Mesenchymal stem cell (in vitro differentiated cells and primary cell): ENCODE data around the gene SELENOH.

ENCODE experiments used
- DNase-seq: peaks from one replicate; pipeline ENCODE4 v3.0.0-alpha.2; 2013
- H2AFZ ChIP-seq: one replicate; pipeline ENCODE4 v1.6.1; 2013; ENCODE audit warnings: low read depth, mild to moderate bottlenecking, control low read depth, inconsistent platforms, low read length, moderate library complexity
- H2AK5ac ChIP-seq: 2 replicates; pipeline ENCODE4 v1.6.1; 2013; ENCODE audit warnings: low read length, moderate library complexity, mild to moderate bottlenecking, inconsistent platforms; ENCODE audit not compliant: severe bottlenecking
- H2BK120ac ChIP-seq: one replicate; pipeline ENCODE4 v1.6.1; 2013; ENCODE audit warnings: low read depth, mild to moderate bottlenecking, inconsistent platforms, low read length, moderate library complexity
- H2BK12ac ChIP-seq, 2 experiments: one replicate each; pipeline ENCODE4 v1.6.1; 2013; ENCODE audit warnings: inconsistent platforms in 2 of 2, low read length in 2 of 2, mild to moderate bottlenecking in 2 of 2, moderate library complexity in 2 of 2, control low read depth in 1 of 2
- H2BK15ac ChIP-seq: one replicate; pipeline ENCODE4 v1.6.1; 2013; ENCODE audit warnings: mild to moderate bottlenecking, low read depth, inconsistent platforms; ENCODE audit not compliant: poor library complexity, severe bottlenecking
- H2BK5ac ChIP-seq: 2 replicates; pipeline ENCODE4 v1.6.1; 2013; ENCODE audit warnings: low read depth, mild to moderate bottlenecking, low read length, control low read depth, inconsistent platforms; ENCODE audit not compliant: poor library complexity, severe bottlenecking
- H3K14ac ChIP-seq, 2 experiments: one replicate each; pipeline ENCODE4 v1.6.1; 2013; ENCODE audit warnings: inconsistent platforms in 2 of 2, low read length in 2 of 2, control low read depth in 1 of 2, mild to moderate bottlenecking in 1 of 2, moderate library complexity in 1 of 2
- H3K18ac ChIP-seq, 2 experiments: one replicate each; pipeline ENCODE4 v1.6.1; 2013; ENCODE audit warnings: inconsistent platforms in 2 of 2, low read length in 2 of 2, control low read depth in 1 of 2, low read depth in 1 of 2, mild to moderate bottlenecking in 1 of 2
- H3K23ac ChIP-seq, 2 experiments: one replicate each; pipeline ENCODE4 v1.6.1; 2013; ENCODE audit warnings: inconsistent platforms in 2 of 2, low read length in 2 of 2, mild to moderate bottlenecking in 2 of 2, moderate library complexity in 2 of 2, control low read depth in 1 of 2
- H3K27ac ChIP-seq: 2 replicates; pipeline ENCODE4 v1.5.1; 2013; ENCODE audit warnings: mild to moderate bottlenecking, moderate library complexity, low read length, control low read depth, inconsistent platforms; ENCODE audit not compliant: poor library complexity, severe bottlenecking
- H3K27me3 ChIP-seq, 2 experiments: 2 replicates each; pipeline versions ENCODE4 v1.6.1 to v1.7.0; 2013; ENCODE audit warnings: low read length in 2 of 2, mild to moderate bottlenecking in 2 of 2, moderate library complexity in 2 of 2, control low read depth in 1 of 2, inconsistent platforms in 1 of 2; ENCODE audit not compliant: control insufficient read depth in 1 of 2, insufficient read depth in 1 of 2
- H3K36me3 ChIP-seq, 2 experiments: 2 replicates each; pipeline versions ENCODE4 v1.6.1 to v1.7.0; 2013; ENCODE audit warnings: low read length in 2 of 2, control low read depth in 1 of 2, inconsistent platforms in 1 of 2, low read depth in 1 of 2, mild to moderate bottlenecking in 1 of 2; ENCODE audit not compliant: insufficient read depth in 2 of 2, control insufficient read depth in 1 of 2
- H3K4ac ChIP-seq, 2 experiments: one replicate each; pipeline ENCODE4 v1.6.1; 2013; ENCODE audit warnings: inconsistent platforms in 2 of 2, low read length in 2 of 2, mild to moderate bottlenecking in 2 of 2, moderate library complexity in 2 of 2, control low read depth in 1 of 2, low read depth in 1 of 2
- H3K4me1 ChIP-seq: 2 replicates; pipeline ENCODE4 v1.6.1; 2013; ENCODE audit warnings: low read depth, low read length, control low read depth; ENCODE audit not compliant: control insufficient read depth, insufficient read depth
- H3K4me2 ChIP-seq: 2 replicates; pipeline ENCODE4 v1.6.1; 2013; ENCODE audit warnings: low read length, mild to moderate bottlenecking, inconsistent platforms; ENCODE audit not compliant: poor library complexity, severe bottlenecking
- H3K4me3 ChIP-seq, 2 experiments: 2 replicates each; pipeline versions ENCODE4 v1.5.1 to v1.7.0; 2013; ENCODE audit warnings: low read length in 2 of 2, mild to moderate bottlenecking in 2 of 2, control low read depth in 1 of 2, low read depth in 1 of 2; ENCODE audit not compliant: insufficient read depth in 1 of 2
- H3K79me1 ChIP-seq: replicated peaks from 2 replicates; pipeline ENCODE4 v1.6.1; 2013; ENCODE audit warnings: mild to moderate bottlenecking, control low read depth, low read length, inconsistent platforms; ENCODE audit not compliant: poor library complexity, severe bottlenecking
- H3K9ac ChIP-seq: 2 replicates; pipeline ENCODE4 v1.7.0; 2013; ENCODE audit warnings: mild to moderate bottlenecking, low read length, moderate library complexity
- H3K9me3 ChIP-seq: 2 replicates; pipeline ENCODE4 v1.7.0; 2013; ENCODE audit warnings: mild to moderate bottlenecking, low read length; ENCODE audit not compliant: control insufficient read depth
- H4K8ac ChIP-seq: one replicate; pipeline ENCODE4 v1.6.1; 2013; ENCODE audit warnings: inconsistent platforms, mild to moderate bottlenecking, low read length, moderate library complexity
- H4K91ac ChIP-seq: one replicate; pipeline ENCODE4 v1.6.1; 2013; ENCODE audit warnings: mild to moderate bottlenecking, low read length, inconsistent platforms
- WGBS: methylation state at CpG from one replicate; pipeline ENCODE4 v1.1.7; 2013; ENCODE audit warnings: mixed read lengths; 5-methylcytosine and 5-hydroxymethylcytosine counted together

The SELENOH gene

DNA sequence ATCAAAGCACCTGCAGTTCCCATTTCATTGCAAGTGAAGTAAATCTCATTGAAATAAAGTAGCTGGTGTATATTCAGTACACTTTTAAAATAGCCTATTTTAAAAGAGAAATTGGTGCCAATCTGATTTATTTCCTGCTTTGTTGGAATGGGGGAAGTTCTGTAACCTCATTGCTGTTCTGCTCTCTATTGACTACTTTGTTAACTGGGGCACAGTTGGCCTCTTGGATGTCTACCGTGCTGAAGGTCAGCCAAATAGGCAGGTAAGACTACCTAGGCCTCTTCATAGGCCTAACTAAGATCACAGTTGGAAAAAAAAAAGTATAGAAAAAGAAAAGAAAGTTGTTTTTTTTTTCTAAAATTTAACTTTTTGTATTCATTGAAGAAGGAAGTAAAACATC lies 29.5 kb downstream of the SELENOH start:
- Histone ChIP-seq H3K36me3 (no peaks in the 10 kb centered on the region), H3K4ac (no peak overlapping the region), H3K4me1 (peaks cover 5% of the 10 kb centered on the region), H3K9me3 (no peaks in the 10 kb centered on the region), H2BK15ac (no peak overlapping the region), H3K27me3 (no peaks in the 10 kb centered on the region), H4K8ac (no peak overlapping the region), H3K4me3 (no peak overlapping the region), H3K79me1 (no peaks in the 10 kb centered on the region), H3K9ac (no peak overlapping the region), H2BK5ac (no peak overlapping the region), H3K14ac (no peak overlapping the region), H2AK5ac (no peak overlapping the region), H2AFZ (no peak overlapping the region), H3K4me2 (no peak overlapping the region), H2BK12ac (no peak overlapping the region), H2BK120ac (no peak overlapping the region), H3K27ac (no peak overlapping the region), H3K18ac (no peak overlapping the region), H4K91ac (no peak overlapping the region), H3K23ac (no peak overlapping the region)
- no CpG with 5 or more reads among the region's 1 CpG for WGBS
- no peak for DNase-seq

DNA sequence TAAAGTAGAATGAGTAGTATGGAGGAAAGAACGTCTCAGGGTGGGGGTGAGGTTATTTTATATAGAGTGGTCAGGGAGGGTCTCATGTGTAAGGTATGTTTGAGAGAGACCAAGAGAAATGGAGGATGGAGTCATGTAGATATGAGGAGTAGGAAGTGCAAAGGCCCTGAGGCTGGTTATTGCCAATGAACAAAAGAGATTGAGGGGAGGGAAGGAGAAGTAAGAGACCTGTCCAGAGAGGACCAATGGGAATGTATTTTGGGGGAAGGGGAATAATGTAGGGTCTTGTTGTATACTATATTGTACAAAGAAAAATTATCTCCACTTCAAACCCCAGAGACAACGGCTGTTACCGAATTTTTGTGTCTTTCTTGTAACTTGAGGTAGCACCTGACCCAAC lies 30.1 kb downstream of the SELENOH start:
- no peak for DNase-seq
- Histone ChIP-seq H4K91ac (no peak overlapping the region), H3K9ac (no peak overlapping the region), H3K79me1 (no peaks in the 10 kb centered on the region), H4K8ac (no peak overlapping the region), H3K23ac (no peak overlapping the region), H3K14ac (no peak overlapping the region), H3K18ac (no peak overlapping the region), H2BK120ac (no peak overlapping the region), H2BK15ac (no peak overlapping the region), H2AFZ (no peak overlapping the region), H2AK5ac (no peak overlapping the region), H3K4me2 (no peak overlapping the region), H3K36me3 (no peaks in the 10 kb centered on the region), H3K4ac (no peak overlapping the region), H3K4me1 (peaks cover 4% of the 10 kb centered on the region), H3K27ac (no peak overlapping the region), H2BK12ac (no peak overlapping the region), H3K4me3 (no peak overlapping the region), H3K27me3 (no peaks in the 10 kb centered on the region), H2BK5ac (no peak overlapping the region), H3K9me3 (no peaks in the 10 kb centered on the region)
- 86% methylated on average over 1 of the region's 3 CpGs for whole genome bisulfite sequencing

DNA sequence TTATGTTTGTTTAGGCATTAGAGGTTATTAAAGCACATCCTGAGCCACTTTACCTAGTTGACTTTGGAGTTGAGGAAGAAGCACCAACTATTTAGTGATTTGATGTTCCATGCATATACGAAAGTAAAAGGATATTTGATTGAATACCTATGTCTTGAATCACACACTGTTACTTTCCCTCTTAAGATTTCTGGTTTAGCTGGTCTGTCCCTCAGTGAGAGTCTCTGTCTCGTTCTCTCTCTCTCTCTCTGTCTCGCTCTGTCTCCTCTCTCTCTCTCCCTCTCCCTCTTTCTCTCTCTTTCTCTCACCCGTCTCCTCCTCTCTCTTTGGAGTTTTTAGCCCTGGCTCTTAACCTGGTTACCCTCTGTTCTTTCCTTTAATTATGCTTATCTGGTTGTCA lies 31.3 kb downstream of the SELENOH start:
- H3K14ac ChIP-seq = no peak overlapping the region
- no peaks in the 10 kb centered on the region for H3K36me3 ChIP-seq
- H3K9me3 ChIP-seq = no peaks in the 10 kb centered on the region
- H3K4me2 ChIP-seq = no peak overlapping the region
- no peak overlapping the region for H3K23ac ChIP-seq
- no peak overlapping the region for H2BK5ac ChIP-seq
- no peak overlapping the region for H4K91ac ChIP-seq
- H2AFZ ChIP-seq = no peak overlapping the region
- no peaks in the 10 kb centered on the region for H3K27me3 ChIP-seq
- H2BK15ac ChIP-seq = no peak overlapping the region
- H3K18ac ChIP-seq = no peak overlapping the region
- peak; percentile 55 for DNase-seq
- no peak overlapping the region for H3K4me3 ChIP-seq
- no peak overlapping the region for H2BK12ac ChIP-seq
- H3K4me1 ChIP-seq = peaks cover 8% of the 10 kb centered on the region
- H2BK120ac ChIP-seq = no peak overlapping the region
- no peak overlapping the region for H3K27ac ChIP-seq
- H3K4ac ChIP-seq = no peak overlapping the region
- H2AK5ac ChIP-seq = no peak overlapping the region
- no peak overlapping the region for H4K8ac ChIP-seq
- H3K9ac ChIP-seq = no peak overlapping the region
- 64% methylated on average over 4 of the region's 4 CpGs for WGBS
- no peaks in the 10 kb centered on the region for H3K79me1 ChIP-seq

DNA sequence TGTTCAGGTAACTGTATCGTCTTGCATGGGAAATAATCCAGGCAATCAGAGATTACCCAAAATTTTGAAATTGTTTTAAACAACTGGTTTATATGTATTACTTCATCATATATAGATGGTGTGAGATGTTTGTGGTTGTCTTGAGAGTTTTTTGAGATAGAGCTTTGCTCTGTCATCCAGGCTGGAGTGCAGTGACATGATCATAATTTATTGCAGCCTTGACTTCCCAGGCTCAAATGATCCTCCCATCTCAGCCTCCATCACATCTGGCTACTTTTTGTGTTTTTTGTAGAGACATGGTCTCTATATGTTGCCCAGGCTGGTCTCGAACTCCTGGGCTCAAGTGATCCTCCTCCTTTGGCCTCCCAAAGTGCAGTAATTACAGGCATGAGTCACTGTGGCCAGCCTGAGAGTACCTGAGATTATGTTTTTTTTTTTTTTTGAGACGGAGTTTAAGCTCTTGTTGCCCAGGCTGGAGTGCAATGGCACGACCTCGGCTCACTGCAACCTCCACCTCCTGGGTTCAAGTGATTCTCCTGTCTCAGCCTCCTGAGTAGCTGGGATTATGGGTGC lies 31.8 kb downstream of the SELENOH start:
- peak overlapping the region in 1 of 2 experiments; percentile 33 for H3K18ac ChIP-seq
- no peaks in the 10 kb centered on the region for H3K27me3 ChIP-seq
- 88% methylated on average over 4 of the region's 5 CpGs for WGBS
- no peaks in the 10 kb centered on the region for H3K79me1 ChIP-seq
- no peak overlapping the region for H3K9ac ChIP-seq
- H3K4me1 ChIP-seq = peaks cover 10% of the 10 kb centered on the region
- no peak overlapping the region for H3K14ac ChIP-seq
- H2BK120ac ChIP-seq = no peak overlapping the region
- no peak overlapping the region for H2AFZ ChIP-seq
- H4K8ac ChIP-seq = no peak overlapping the region
- no peak overlapping the region for H3K4me3 ChIP-seq
- H4K91ac ChIP-seq = no peak overlapping the region
- H2AK5ac ChIP-seq = no peak overlapping the region
- no peak overlapping the region for H2BK12ac ChIP-seq
- no peak overlapping the region for H2BK5ac ChIP-seq
- DNase-seq = peak; percentile 15
- H3K4ac ChIP-seq = no peak overlapping the region
- no peak overlapping the region for H2BK15ac ChIP-seq
- no peak overlapping the region for H3K23ac ChIP-seq
- H3K36me3 ChIP-seq = no peaks in the 10 kb centered on the region
- peak overlapping the region; percentile 20 for H3K27ac ChIP-seq
- H3K9me3 ChIP-seq = no peaks in the 10 kb centered on the region
- no peak overlapping the region for H3K4me2 ChIP-seq
